ENCODE results near the gene MED27.
"Not testable (repeated sequence)": the region's sequence is repeated elsewhere in the genome, so short reads cannot be mapped to it uniquely, and the experiment has no call there.

MED27 gene

DNA sequence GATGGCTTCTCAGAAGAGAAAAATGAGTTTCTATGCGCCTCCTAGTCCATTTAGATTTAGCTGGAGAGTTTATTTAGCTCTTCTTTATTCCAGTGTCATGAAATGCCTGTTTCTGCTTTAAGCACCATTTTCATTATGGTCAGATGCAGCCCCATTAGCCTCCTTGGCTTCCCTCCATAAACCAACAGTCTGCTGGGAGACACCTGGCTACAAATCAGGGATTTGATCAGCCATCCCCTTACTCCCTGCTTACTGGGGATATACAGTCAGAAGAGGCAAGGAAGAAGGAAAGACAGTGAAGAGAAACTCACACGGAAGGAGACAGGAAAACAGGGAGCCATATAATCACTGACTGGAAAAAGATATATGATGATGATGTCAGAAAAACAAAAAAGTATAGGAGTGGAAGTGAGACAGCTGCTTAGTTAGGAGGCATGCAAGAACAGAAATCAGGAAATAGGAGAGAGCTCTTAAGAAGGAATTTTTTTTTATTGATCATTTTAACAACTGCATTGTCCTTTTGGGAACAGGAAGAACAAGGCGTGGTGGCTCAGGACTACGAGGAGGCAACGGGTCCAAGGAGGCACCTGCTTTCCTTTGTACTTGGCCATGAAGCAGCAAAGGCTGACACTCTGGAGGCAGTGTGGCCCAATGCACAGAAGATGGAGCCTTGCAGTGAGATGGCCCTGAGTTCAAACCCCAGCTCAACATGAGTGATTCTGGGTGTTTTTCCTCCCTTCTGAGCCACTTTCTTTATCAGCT lies 56.1 kb downstream of the MED27 start:
- Mint-ChIP-seq H3K9me3 (no peaks in the 10 kb centered on the region), H3K4me1 (ENCODE audit: low read depth) (peaks cover 24% of the 10 kb centered on the region), H3K36me3 (ENCODE audit: low read depth) (no peaks in the 10 kb centered on the region), H3K4me3 (no peak overlapping the region), H3K27me3 (no peaks in the 10 kb centered on the region), H3K27ac (no peak overlapping the region)
- DNase-seq: no peak

DNA sequence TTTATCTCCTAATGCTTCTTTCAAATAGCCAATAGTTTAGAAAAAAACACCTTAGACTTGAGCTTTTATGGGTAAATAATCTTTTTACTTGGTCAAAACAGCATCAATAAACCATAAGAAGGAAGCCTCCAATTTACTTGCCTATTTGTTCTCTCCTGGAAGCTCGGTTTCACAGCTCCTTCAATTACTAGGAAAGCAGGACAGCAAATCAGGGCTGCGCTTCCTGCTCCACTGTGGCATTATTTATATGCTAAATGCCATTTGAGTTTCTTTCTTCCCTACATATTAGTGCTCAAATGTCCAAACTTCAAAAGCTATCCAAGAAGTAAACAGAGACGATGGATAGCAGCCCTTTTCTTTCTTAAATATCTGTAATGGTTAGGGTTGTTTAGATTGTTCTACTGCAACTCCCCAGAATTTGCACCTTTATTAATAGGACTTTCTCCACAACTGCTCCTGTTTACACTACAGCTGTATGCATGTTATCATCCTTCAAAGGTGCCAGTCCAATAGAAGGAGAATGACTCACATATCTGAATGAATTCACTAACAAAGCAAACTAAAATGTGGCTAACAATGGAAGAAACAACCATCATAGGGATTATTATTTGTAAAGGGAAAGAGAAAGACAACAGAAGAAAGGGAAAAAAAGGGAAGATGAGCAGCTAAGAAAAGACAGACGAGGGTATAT lies 58.7 kb downstream of the MED27 start:
- no peaks in the 10 kb centered on the region for H3K27me3 Mint-ChIP-seq
- no peak overlapping the region for H3K4me3 Mint-ChIP-seq
- H3K9me3 Mint-ChIP-seq: no peaks in the 10 kb centered on the region
- DNase-seq: no peak
- peaks cover 20% of the 10 kb centered on the region for H3K4me1 Mint-ChIP-seq (ENCODE audit: low read depth)
- H3K36me3 Mint-ChIP-seq (ENCODE audit: low read depth): no peaks in the 10 kb centered on the region
- H3K27ac Mint-ChIP-seq: no peak overlapping the region

DNA sequence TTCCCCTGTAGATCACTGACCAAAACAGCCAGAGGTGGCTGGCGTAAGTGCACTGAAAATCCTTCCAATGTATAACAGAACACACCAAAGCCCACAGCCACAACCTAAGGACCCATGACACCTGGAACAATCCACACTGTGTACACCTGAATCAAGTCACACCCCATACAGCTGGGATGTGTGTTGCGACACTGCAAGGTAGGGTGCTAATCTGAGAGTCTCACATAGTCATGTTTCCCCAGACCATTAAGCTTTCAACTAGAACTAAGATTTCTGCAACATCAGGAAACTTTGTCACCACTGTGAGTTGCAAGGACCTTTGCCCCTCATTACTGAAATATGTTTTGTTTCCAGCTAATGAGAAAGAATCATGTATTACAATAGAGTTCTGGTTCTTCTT lies 59.4 kb downstream of the MED27 start:
- H3K36me3 Mint-ChIP-seq (ENCODE audit: low read depth): no peaks in the 10 kb centered on the region
- H3K27me3 Mint-ChIP-seq: no peaks in the 10 kb centered on the region
- peaks cover 18% of the 10 kb centered on the region for H3K4me1 Mint-ChIP-seq (ENCODE audit: low read depth)
- H3K9me3 Mint-ChIP-seq: no peaks in the 10 kb centered on the region
- no peak for DNase-seq
- no peak overlapping the region for H3K27ac Mint-ChIP-seq
- H3K4me3 Mint-ChIP-seq: no peak overlapping the region

DNA sequence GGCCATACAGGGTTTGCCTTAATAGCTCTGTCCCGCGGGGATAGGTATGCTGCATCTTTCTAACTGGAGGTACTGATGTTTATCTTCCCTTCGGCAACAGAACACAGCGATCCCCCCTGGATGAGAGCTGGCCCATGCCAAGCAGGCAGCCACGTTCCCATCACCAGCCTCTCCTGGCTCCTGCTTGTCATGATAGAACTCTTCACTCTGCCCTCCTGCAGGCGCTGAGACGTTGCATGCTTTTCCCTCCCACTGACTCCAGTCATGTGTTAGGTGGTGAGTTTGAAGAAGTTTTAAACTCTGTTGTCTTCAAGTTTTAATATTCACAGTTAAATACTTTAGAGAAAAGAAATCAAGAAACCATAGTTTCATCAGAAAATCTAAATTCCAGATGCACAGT lies 60.0 kb downstream of the MED27 start:
- Mint-ChIP-seq H3K4me3 (no peak overlapping the region), H3K36me3 (ENCODE audit: low read depth) (no peaks in the 10 kb centered on the region), H3K27me3 (no peaks in the 10 kb centered on the region), H3K27ac (no peak overlapping the region), H3K4me1 (ENCODE audit: low read depth) (peaks cover 20% of the 10 kb centered on the region), H3K9me3 (no peaks in the 10 kb centered on the region)
- DNase-seq: no peak

DNA sequence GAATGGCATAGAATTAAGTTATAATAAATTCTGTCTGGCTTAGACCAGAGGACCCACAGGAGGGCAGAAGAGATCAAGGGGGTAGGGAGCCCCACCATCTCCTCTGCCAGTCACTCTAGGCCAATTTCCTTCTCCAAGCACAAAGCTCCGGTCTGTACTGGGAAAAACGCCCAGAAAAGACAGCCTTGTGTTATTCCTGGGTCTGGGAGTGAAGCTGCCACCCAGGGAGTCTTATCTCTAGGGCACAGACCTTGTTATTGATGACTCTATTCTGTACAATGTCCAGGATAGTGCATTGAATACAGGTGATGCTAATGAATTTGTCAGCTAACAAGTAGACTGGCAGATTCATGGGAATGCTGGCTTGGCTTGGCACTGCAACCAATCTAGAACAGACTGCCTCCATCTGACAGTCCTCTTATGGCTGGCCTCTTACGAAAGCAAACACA lies 60.7 kb downstream of the MED27 start:
- DNase-seq: no peak
- Mint-ChIP-seq H3K36me3 (ENCODE audit: low read depth) (peaks cover 6% of the 10 kb centered on the region), H3K27ac (no peak overlapping the region), H3K4me1 (ENCODE audit: low read depth) (peaks cover 20% of the 10 kb centered on the region), H3K27me3 (no peaks in the 10 kb centered on the region), H3K4me3 (no peak overlapping the region), H3K9me3 (no peaks in the 10 kb centered on the region)

DNA sequence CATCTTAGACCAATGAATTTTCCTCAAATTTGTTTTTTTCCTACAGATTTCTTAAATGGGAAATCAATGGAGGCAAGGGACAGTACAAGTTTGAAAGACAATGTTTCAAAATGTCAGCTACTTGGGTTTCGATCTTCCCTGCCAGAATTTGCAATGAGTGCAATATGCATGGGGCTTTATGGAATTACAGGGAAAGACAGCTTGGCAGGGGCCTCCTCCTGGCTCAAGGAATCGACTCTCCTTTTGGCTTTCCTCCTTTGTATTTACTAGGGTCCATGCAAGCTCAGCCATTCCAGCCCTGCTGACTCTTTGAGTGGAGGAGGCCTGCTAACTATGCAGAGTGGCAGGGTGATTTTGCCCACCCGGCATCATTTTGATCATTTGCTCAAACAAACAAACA lies 63.2 kb downstream of the MED27 start:
- peaks cover 11% of the 10 kb centered on the region for H3K4me1 Mint-ChIP-seq (ENCODE audit: low read depth)
- no peak overlapping the region for H3K4me3 Mint-ChIP-seq
- H3K36me3 Mint-ChIP-seq (ENCODE audit: low read depth): peaks cover 28% of the 10 kb centered on the region
- H3K9me3 Mint-ChIP-seq: no peaks in the 10 kb centered on the region
- no peak overlapping the region for H3K27ac Mint-ChIP-seq
- H3K27me3 Mint-ChIP-seq: no peaks in the 10 kb centered on the region
- no peak for DNase-seq

DNA sequence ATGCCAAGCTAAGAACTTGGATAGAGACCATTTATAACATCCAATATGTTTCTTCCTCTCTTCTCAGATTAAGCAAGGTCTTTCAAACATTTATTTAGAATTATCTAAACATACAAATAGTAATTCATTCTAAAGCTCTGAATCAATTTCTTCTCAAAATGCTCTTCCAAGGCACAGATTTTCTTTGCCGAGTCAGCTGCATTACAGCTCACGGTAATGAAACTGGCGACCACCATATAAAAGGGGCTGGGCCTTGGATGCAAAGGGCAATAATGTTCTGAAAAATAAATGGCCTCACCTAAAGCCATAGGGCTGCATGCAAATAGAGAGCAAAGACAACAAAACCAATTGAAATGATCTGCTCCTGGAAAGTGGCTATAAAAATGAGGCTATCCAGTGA lies 63.8 kb downstream of the MED27 start:
- Mint-ChIP-seq H3K27ac (no peak overlapping the region), H3K9me3 (no peaks in the 10 kb centered on the region), H3K4me1 (ENCODE audit: low read depth) (peaks cover 5% of the 10 kb centered on the region), H3K4me3 (no peak overlapping the region), H3K36me3 (ENCODE audit: low read depth) (peaks cover 30% of the 10 kb centered on the region), H3K27me3 (no peaks in the 10 kb centered on the region)
- no peak for DNase-seq

DNA sequence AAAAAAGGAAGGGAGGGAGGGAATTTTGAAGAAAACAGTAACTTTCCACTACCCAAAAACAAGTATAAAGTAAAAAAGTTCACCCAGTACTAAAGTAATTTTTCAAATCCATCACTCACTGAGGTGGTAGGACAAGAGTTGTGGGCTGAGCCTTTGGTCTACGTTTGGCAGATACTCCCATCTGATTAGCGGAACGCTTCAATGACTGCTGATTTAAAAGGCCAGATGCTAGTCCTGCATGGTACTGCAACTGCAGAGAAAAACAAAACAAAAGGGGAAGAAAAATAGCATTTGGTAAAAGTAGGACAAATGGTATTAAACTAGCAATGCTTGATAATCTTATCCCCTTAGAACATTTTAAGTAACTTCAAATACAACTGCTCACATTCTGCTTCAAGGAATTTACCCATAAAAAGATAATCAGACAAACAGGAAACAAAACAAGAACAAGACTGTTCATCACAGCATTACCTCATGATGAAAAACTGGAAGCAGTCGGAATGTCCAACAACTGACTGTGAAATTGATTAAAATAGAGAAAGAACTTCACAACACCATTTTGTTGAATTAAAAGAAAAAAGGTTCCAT lies 65.4 kb downstream of the MED27 start:
- no peak for DNase-seq
- Mint-ChIP-seq H3K4me3 (no peak overlapping the region), H3K27me3 (no peaks in the 10 kb centered on the region), H3K9me3 (no peaks in the 10 kb centered on the region), H3K36me3 (ENCODE audit: low read depth) (peaks cover 41% of the 10 kb centered on the region), H3K27ac (no peak overlapping the region), H3K4me1 (ENCODE audit: low read depth) (peaks cover 3% of the 10 kb centered on the region)

DNA sequence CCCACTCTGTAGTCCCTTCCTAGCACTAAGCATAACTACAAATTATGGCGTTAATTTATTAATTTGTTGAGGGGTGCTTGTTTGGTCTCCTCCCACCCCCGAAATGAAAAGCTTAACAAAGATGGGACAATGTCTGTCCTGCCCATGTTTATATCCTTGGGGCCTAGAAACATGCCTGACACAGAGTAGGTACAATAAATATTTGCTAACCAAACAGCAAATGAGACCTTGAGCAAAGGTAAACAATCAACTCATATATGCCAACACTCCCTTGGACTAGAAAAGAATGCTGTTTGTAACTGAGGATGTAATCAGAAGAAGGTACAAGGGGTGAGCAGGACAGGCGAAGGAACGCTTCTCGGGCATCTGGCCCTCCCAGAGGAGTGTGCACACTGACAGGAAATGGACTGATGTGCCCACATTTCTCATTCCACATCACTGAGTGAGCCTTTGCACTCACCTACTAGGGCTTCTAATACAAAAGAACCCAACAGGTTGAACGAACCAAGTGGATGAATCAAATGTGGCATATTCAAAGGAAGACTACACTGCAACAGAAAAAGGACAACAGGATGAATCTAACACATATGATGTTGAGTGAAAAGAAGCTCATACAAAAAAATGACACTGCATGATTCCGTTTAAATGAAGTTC lies 66.8 kb downstream of the MED27 start:
- H3K27ac Mint-ChIP-seq: no peak overlapping the region
- H3K27me3 Mint-ChIP-seq: no peaks in the 10 kb centered on the region
- H3K4me3 Mint-ChIP-seq: no peak overlapping the region
- H3K36me3 Mint-ChIP-seq (ENCODE audit: low read depth): peaks cover 45% of the 10 kb centered on the region
- peaks cover 13% of the 10 kb centered on the region for H3K4me1 Mint-ChIP-seq (ENCODE audit: low read depth)
- H3K9me3 Mint-ChIP-seq: no peaks in the 10 kb centered on the region
- DNase-seq: no peak

DNA sequence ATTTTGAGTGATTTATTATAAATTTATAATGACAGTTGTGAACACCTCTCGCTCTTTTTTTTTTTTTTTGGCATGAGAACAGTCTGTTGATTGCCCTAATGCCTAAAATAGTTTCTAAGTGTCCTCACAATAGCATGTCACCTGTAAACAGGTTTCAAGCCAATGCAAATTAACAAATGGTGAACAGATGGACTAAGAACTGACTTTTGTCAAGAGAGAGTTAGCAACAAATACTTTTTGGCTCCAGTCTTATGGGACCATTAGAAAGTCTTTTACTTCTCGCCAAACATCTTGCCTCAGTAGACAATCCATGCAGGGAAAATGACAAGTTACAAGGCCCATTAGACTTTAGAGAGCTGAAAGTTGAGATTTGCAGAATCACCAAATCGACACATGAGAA lies 67.8 kb downstream of the MED27 start:
- Mint-ChIP-seq H3K36me3 (ENCODE audit: low read depth) (peaks cover 48% of the 10 kb centered on the region), H3K4me3 (no peak overlapping the region), H3K27me3 (no peaks in the 10 kb centered on the region), H3K9me3 (no peaks in the 10 kb centered on the region), H3K27ac (no peak overlapping the region), H3K4me1 (ENCODE audit: low read depth) (peaks cover 21% of the 10 kb centered on the region)
- DNase-seq: no peak

DNA sequence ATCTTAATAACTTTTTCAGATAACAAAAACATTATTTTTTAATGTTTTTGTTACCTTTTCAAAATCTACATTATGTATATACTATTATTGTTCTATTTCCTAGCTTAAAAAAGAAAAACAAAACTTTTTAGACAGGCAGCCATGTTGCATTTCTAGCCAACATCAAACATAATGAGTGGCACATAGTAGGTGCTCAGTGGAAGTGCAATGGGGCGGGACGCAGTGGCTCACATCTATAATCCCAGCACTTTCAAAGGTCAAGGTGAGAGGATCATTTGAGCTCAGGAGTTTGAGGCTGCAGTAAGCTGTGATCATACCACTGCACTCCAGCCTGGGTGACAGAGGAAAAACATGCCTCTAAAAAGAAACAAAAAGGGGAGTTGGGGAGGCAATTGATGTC lies 68.4 kb downstream of the MED27 start:
- no peak overlapping the region for H3K4me3 Mint-ChIP-seq
- H3K4me1 Mint-ChIP-seq (ENCODE audit: low read depth): peaks cover 27% of the 10 kb centered on the region
- H3K27me3 Mint-ChIP-seq: no peaks in the 10 kb centered on the region
- H3K27ac Mint-ChIP-seq: no peak overlapping the region
- no peaks in the 10 kb centered on the region for H3K9me3 Mint-ChIP-seq
- H3K36me3 Mint-ChIP-seq (ENCODE audit: low read depth): peaks cover 52% of the 10 kb centered on the region
- no peak for DNase-seq

DNA sequence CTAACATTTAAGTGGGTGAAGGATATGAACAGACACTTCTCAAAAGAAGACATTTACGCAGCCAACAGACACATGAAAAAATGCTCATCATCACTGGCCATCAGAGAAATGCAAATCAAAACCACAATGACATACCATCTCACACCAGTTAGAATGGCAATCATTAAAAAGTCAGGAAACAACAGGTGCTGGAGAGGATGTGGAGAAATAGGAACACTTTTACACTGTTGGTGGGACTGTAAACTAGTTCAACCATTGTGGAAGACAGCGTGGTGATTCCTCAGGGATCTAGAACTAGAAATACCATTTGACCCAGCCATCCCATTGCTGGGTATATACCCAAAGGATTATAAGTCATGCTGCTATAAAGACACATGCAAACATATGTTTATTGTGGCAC lies 69.5 kb downstream of the MED27 start:
- DNase-seq, H3K9me3 Mint-ChIP-seq, H3K4me3 Mint-ChIP-seq, H3K27ac Mint-ChIP-seq, H3K27me3 Mint-ChIP-seq: not testable (repeated sequence)
- H3K4me1 Mint-ChIP-seq (ENCODE audit: low read depth): peaks cover 35% of the 10 kb centered on the region
- peaks cover 53% of the 10 kb centered on the region for H3K36me3 Mint-ChIP-seq (ENCODE audit: low read depth)

DNA sequence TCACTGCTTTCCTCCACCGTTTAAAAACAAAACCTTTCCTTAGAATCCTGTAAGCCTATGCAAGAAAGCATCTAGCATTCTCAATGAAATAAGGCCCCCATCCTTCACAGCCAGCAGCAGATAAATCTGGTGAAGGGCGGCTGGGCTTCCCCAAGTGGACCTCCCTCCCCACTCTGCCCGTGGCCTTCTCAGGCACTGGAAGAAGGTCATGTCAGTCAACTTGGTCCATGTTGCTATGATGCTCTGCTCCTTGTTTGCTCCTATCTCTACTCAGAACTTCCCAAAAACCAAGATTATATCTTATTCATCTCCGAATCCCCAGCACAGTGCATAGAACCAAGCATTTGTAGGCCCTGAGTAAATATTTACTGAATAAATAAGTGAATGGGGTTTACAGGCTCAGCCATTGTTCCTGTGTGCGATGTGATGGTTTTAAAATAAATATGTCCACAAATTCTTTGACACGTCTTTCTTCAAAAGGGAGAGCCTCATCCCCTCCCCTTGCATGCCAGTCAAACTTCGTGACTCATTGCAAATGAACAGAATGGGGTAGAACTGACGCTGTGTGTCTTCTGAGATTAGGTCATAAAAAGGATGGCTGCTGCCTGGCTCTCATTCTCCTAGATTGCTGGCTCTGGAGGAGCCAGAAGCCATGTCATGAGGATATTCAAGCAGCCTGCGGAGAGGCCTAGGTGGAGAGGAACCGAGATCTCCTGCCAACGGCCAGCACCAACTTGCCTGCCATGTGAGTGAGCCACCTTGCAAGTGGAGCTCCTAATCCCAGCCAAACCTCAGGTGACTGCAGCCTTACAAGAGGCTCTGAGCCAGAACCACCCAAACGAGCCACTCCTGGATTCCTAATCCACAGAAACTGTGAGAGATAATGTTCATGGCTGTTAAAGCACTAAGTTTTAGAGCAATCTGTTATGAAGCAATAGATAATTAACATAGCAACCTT lies 70.5 kb downstream of the MED27 start:
- Mint-ChIP-seq H3K27ac (no peak overlapping the region), H3K36me3 (ENCODE audit: low read depth) (peaks cover 49% of the 10 kb centered on the region), H3K27me3 (no peaks in the 10 kb centered on the region), H3K4me1 (ENCODE audit: low read depth) (peaks cover 43% of the 10 kb centered on the region), H3K4me3 (no peak overlapping the region), H3K9me3 (no peaks in the 10 kb centered on the region)
- DNase-seq: no peak
